Hematopoietic multipotent progenitor cell treated with erythropoietin and hydrocortisone succinate and interleukin-3 and kit ligand, for 8 days (in vitro differentiated cells): ENCODE results near the gene AAMP.
"Not testable (repeated sequence)": the region's sequence is repeated elsewhere in the genome, so short reads cannot be mapped to it uniquely, and the experiment has no call there.

Experiments used
- DNase-seq: peaks from one replicate; pipeline ENCODE4 v3.0.0-alpha.2; 2015

Gene AAMP

GRCh38 chr2:218273908-218274249, 3.9 kb upstream of the AAMP start:
- DNase-seq = no peak

- DNase-seq = not testable (repeated sequence)
Observed at GRCh38 chr2:218273214-218273907, 3.4 kb upstream of the AAMP start.

- peak; percentile 94 for DNase-seq
Observed at GRCh38 chr2:218272531-218273212, 2.7 kb upstream of the AAMP start.

GRCh38 chr2:218271865-218272530, 2.1 kb upstream of the AAMP start:
- DNase-seq = peak; percentile 18

GRCh38 chr2:218271487-218271797, 1.5 kb upstream of the AAMP start:
- DNase-seq = peak; percentile 24

GRCh38 chr2:218270721-218271486, 967 bp upstream of the AAMP start:
- DNase-seq = peak; percentile 32

- DNase-seq = no peak
Observed at GRCh38 chr2:218267259-218267658, 2.7 kb downstream of the AAMP start.

GRCh38 chr2:218266316-218266979, 3.5 kb downstream of the AAMP start:
- DNase-seq = no peak

GRCh38 chr2:218265626-218266025, 4.3 kb downstream of the AAMP start:
- DNase-seq = no peak

- DNase-seq = no peak
Observed at GRCh38 chr2:218264773-218265561, 5.0 kb downstream of the AAMP start.

- no peak for DNase-seq
Observed at GRCh38 chr2:218263817-218264641, 5.9 kb downstream of the AAMP start.

- DNase-seq = no peak
Observed at GRCh38 chr2:218262631-218263586, 7.0 kb downstream of the AAMP start.

GRCh38 chr2:218262237-218262600, 7.7 kb downstream of the AAMP start:
- DNase-seq = no peak

GRCh38 chr2:218261423-218262236, 8.3 kb downstream of the AAMP start:
- DNase-seq = no peak

GRCh38 chr2:218260742-218261422, 9.1 kb downstream of the AAMP start, which contains the start of gene GPBAR1:
TSS of gene GPBAR1 (plus strand) at chr2:218261015. CDS start at chr2:218262725, 1,710 bp downstream.
- no peak for DNase-seq

- DNase-seq = no peak
Observed at GRCh38 chr2:218260166-218260565, 9.8 kb downstream of the AAMP start.

GRCh38 chr2:218259099-218259961, 10.6 kb downstream of the AAMP start:
- DNase-seq = no peak
